OCI-LY3 (cell line): ENCODE results near the gene HOXD8.

Source experiments
- H2AFZ ChIP-seq: fragments of 200-600, 300-600 bp; shearing (Covaris generic); 2 replicates; pipeline ENCODE4 v1.6.0; 2014; ENCODE audit warnings: antibody characterized with exemption, low read depth, low read length
- H3K27ac ChIP-seq: fragments of 200-600, 300-600 bp; sonication (generic); 2 replicates; pipeline ENCODE4 v1.5.1; 2014; ENCODE audit warnings: mild to moderate bottlenecking, low read length, moderate library complexity, mixed read lengths
- H3K27me3 ChIP-seq: fragments of 200-600, 300-600 bp; sonication (generic); 2 replicates; pipeline ENCODE4 v1.6.1; 2014; ENCODE audit warnings: low read depth, low read length, mixed read lengths
- H3K36me3 ChIP-seq: fragments of 200-600, 300-600 bp; sonication (generic); replicated peaks from 2 replicates; pipeline ENCODE3; 2014; ENCODE audit warnings: low read depth, low read length, mixed read lengths
- H3K4me1 ChIP-seq: fragments of 300-600, 200-600 bp; sonication (generic); 2 replicates; pipeline ENCODE4 v1.6.1; 2014; ENCODE audit warnings: low read length, mixed read lengths
- H3K4me2 ChIP-seq: fragments of 200-600, 300-600 bp; sonication (generic); 2 replicates; pipeline ENCODE4 v1.6.1; 2014; ENCODE audit warnings: low read length, mixed read lengths
- H3K4me3 ChIP-seq: fragments of 300-600, 200-600 bp; sonication (generic); 2 replicates; pipeline ENCODE4 v1.5.1; 2014; ENCODE audit warnings: antibody characterized with exemption, mild to moderate bottlenecking, low read length, moderate library complexity
- H3K79me2 ChIP-seq: fragments of 300-600, 200-600 bp; shearing (Covaris generic); 2 replicates; pipeline ENCODE4 v1.6.1; 2014; ENCODE audit warnings: mild to moderate bottlenecking, low read length, mixed read lengths
- H3K9ac ChIP-seq: fragments of 300-600, 200-600 bp; shearing (Covaris generic); 2 replicates; pipeline ENCODE4 v1.6.0; 2014; ENCODE audit warnings: mild to moderate bottlenecking, low read length, moderate library complexity
- H3K9me3 ChIP-seq: fragments of 200-600, 300-600 bp; shearing (Covaris generic); 2 replicates; pipeline ENCODE4 v1.6.1; 2014; ENCODE audit warnings: low read length, mixed read lengths; ENCODE audit not compliant: insufficient read depth
- H4K20me1 ChIP-seq: fragments of 200-600, 300-600 bp; sonication (generic); 2 replicates; pipeline ENCODE4 v1.6.1; 2016; ENCODE audit warnings: low read length, mixed read lengths; ENCODE audit not compliant: insufficient read depth
- CTCF ChIP-seq: fragments of 200-600, 300-600 bp; sonication (generic); IDR thresholded peaks from 2 replicates; pipeline ENCODE4 v1.5.1; 2014; ENCODE audit warnings: antibody characterized with exemption, low read length, low read depth
- EZH2phosphoT487 ChIP-seq: fragments of 200-600 bp; shearing (Covaris generic); IDR thresholded peaks from 2 replicates; pipeline ENCODE4 v1.6.1; 2018; ENCODE audit warnings: antibody characterized with exemption, mixed run types, low read depth

The HOXD8 gene

GRCh38 chr2:176109946-176110345, 19.6 kb upstream of the HOXD8 start:
- Histone ChIP-seq H3K9me3 (no peaks in the 10 kb centered on the region), H3K27ac (no peak overlapping the region), H3K4me1 (peaks cover 22% of the 10 kb centered on the region), H2AFZ (no peak overlapping the region), H3K27me3 (no peaks in the 10 kb centered on the region), H3K79me2 (no peaks in the 10 kb centered on the region), H3K9ac (no peak overlapping the region), H3K4me2 (peak overlapping the region; percentile 59; the same call in 1 of the 2 replicates), H4K20me1 (no peaks in the 10 kb centered on the region), H3K4me3 (no peak overlapping the region), H3K36me3 (no peaks in the 10 kb centered on the region)
- TF ChIP-seq EZH2phosphoT487 (no peak), CTCF (no peak)

GRCh38 chr2:176110415-176111308, 18.8 kb upstream of the HOXD8 start:
- no peak for TF ChIP-seq CTCF
- no peak for TF ChIP-seq EZH2phosphoT487
- Histone ChIP-seq H3K4me1 (peaks cover 22% of the 10 kb centered on the region), H4K20me1 (no peaks in the 10 kb centered on the region), H3K4me3 (peak overlapping the region; percentile 61), H3K27ac (no peak overlapping the region), H3K4me2 (peak overlapping the region; percentile 59), H2AFZ (0 out of 2 replicates have a peak overlapping the region, but pooled peaks have one; percentile 21), H3K36me3 (no peaks in the 10 kb centered on the region), H3K9ac (no peak overlapping the region), H3K27me3 (no peaks in the 10 kb centered on the region), H3K79me2 (no peaks in the 10 kb centered on the region), H3K9me3 (no peaks in the 10 kb centered on the region)

- Histone ChIP-seq H3K9me3 (no peaks in the 10 kb centered on the region), H3K27ac (no peak overlapping the region), H3K27me3 (no peaks in the 10 kb centered on the region), H3K4me3 (peak overlapping the region; percentile 61), H3K4me1 (peaks cover 18% of the 10 kb centered on the region), H3K79me2 (no peaks in the 10 kb centered on the region), H3K36me3 (no peaks in the 10 kb centered on the region), H3K9ac (no peak overlapping the region), H4K20me1 (no peaks in the 10 kb centered on the region), H3K4me2 (peak overlapping the region; percentile 59), H2AFZ (peak overlapping the region; percentile 34; the same call in 1 of the 2 replicates)
- TF ChIP-seq EZH2phosphoT487 (no peak), CTCF (peak; percentile 56)
Measured at GRCh38 chr2:176111309-176111663, 18.2 kb upstream of the HOXD8 start.

- Histone ChIP-seq H3K27me3 (no peaks in the 10 kb centered on the region), H3K9ac (no peak overlapping the region)
- TF ChIP-seq EZH2phosphoT487: no peak
Measured at GRCh38 chr2:176111846-176112374, 17.6 kb upstream of the HOXD8 start.

More at GRCh38 chr2:176111846-176112374, 17.6 kb upstream of the HOXD8 start:
- H3K9me3 ChIP-seq: no peaks in the 10 kb centered on the region
- H3K36me3 ChIP-seq: no peaks in the 10 kb centered on the region
- peaks cover 16% of the 10 kb centered on the region for H3K4me1 ChIP-seq
- H3K27ac ChIP-seq: no peak overlapping the region
- H2AFZ ChIP-seq: no peak overlapping the region
- no peak overlapping the region for H3K4me2 ChIP-seq
- H3K4me3 ChIP-seq: no peak overlapping the region
- H4K20me1 ChIP-seq: no peaks in the 10 kb centered on the region
- H3K79me2 ChIP-seq: no peaks in the 10 kb centered on the region
